Amniotic stem cell (primary cell): ENCODE measurements around the gene CHKA.

ENCODE experiments used
- DNase-seq: peaks from one replicate; lab custom pipeline; 2025; lab: John Stamatoyannopoulos, UW

CHKA gene

DNA sequence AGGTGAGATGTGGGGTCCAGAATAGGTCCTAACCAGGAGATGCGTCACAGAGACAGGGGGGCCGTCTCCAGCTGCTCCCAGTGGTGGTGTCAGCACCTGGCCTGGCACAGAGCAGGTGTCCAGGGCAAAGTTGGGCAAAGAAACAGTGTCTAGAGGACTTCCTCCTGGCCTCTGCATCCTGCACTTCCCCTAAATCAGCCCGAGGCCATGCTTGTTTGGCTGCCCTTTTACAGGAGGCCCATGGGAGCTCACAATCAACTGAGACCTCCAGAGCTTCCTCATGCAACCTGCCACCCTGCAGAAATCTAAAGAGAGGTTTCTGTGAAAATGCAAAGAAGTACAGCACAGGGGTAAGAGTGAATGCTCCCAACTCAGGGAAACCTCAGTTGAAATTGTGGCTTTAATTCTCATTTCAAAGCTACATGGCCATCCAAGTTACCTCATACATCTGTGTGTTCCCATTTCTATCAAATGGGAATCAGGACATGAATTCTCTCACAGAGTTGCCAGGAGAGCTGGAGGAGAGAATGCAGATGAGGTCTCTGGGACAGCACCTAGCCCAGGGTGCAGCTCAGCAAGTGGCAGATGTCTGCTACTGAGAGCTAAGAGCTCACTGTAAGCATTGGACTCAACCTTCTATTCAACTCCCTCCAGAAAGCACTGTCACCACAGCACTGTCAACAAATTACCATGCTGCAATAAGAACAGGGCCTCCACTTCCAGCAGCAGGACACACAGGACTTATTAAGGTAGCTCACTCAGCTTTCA is 49.7 kb downstream of the CHKA start:
- DNase-seq: no peak

DNA sequence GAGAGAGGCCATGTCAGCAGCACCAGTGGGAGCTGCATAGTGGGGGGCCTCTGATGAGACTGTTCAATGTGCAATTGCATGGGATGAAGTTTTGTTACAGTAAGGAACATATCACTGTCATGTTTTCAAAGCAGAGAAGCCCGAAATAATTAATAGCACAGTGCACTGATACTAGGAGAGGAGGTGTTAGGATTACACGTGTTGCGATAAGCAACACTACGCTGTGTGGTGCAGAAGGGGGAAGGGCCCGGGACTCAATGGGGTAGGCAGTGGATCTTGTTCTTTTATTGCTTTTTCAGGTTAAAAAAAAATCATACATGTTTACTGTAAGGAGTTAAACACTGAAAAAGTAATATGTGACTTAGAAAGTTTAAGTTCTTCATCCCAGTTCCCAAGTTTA is 53.2 kb downstream of the CHKA start:
- DNase-seq: no peak

DNA sequence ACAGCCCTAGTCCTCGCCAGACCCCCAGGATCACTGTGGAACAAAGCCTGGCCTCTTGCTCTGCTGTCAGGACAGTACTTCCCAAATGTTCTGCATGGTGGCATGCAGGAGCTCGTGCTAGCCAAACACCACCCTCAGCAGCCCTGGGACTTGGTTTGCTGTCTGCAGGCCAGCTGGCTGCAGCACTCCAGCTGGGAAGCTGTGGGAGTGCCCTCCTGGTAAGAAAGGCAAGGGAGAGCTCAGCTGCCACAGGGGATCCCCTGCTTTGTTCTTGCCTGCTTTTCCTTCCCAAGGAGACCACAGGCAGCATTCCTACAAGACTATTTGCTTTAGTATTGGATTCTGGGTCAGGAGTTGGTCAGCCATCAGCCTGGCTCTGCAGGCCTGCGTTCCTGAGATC is 54.4 kb downstream of the CHKA start:
- no peak for DNase-seq

DNA sequence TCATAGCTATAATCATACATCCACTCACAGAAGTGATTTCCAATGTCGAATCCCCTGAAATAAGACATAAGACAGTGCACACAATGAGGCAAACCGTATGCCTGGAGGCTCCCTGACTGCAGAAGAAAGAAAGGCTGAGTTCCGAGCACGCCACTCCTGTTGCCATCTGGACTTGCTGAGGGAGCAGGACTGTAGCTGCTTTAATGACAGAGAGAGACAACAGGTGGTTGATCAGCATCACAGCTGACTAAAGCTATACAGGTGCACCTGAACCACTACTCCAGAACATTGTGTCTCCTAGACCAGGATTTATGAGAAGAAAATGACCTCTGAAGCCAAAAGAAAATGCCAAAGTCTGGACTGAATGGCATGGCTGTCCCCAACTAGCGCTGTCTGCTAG is 55.3 kb downstream of the CHKA start:
- no peak for DNase-seq

DNA sequence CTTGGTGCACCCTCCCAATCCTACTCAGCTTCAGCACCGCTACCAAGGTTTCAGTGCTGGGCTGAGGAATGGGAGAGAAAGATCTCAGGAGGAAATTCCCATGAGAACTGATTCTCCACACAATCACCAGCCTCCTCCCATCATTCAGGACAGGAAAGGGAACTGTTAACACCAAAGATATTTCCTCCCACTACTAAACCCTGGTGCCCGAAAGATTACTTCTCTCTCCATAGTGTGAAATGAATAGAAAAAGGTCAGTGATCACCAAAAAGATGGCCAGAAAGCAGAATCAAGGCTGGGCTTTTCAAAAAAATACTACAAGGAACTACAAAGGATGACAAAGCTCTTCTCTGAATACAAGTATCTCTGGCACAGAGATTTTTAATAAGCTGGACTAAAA is 56.3 kb downstream of the CHKA start:
- DNase-seq: no peak

DNA sequence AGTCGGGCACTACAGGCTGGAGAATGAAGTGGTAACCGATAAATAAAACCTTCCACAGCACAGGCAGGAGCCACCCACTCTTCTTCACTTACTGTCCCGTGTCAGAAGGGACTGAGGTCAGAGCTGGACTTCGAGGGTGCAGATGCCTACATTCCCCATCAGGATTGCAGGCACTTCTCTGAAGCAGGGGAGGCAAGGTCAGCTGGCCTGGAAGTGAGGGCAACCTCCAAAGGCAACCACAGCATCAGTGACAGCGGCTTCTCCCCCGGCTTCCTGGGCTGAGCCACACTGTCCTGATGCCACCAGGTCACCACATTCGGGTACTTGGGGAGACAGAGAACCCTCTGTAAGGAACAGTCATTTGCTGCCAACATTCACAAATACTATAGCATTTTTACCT is 59.7 kb downstream of the CHKA start:
- DNase-seq: no peak

DNA sequence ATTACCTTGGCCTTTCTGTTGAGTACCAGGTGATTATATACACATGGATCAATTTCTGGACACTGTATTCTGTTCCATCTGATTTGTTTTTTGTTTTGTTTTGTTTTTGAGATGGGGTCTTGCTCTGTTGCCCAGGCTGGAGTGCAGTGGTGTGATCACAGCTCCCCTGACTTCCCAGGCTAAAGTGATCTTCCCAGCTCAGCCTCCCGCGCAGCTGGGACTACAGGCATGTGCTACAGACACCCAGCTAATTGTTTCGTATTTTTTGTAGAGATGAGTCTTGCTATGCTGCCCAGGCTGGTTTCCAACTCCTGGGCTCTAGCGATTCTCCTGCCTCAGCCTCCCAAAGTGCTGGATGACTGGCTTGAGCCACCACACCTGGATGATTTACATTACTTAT is 63.4 kb downstream of the CHKA start:
- no peak for DNase-seq

DNA sequence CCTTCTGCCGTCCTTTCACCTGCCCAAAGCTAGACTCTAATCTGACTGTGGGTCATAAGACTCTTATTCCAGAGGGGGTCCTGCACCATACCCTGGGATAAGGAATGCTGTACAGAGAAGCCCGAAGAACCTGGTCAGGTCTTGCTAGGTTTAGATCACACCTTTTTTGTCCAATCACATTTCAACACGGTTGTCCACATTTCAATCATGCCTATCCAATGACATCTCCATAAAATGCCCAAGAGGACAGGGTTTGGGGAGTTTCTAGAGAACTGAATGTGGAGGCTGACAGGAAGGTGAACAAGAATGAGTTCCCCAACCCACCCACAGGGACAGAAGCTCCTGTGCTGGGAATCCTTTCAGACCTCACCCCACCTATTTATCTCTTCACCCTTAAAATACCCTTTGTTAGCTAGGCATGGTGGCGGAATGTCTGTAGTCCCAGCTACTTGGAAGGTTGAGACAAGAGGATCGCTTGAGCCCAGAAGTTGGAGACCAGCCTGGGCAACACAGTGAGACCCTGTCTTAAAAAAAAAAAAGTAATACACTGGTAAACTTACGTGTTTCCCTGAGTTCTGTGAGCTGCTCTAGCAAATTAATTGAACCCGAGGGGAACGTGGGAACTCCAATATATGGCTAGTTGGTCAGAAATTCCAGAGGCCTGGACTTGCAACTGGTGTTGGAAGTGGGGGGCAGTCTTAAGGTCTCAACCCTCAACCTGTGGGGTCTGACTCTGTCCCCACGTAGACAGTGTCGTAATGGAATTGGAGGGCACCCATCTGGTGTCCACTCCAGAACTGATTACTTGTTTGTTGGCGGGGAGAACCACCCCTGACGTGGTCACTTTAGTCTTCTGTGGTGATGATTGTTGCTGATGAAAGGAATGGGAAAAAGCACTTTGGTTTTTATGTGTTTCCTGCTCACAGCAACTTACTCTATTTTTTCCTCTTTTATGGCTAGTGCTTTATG is 64.6 kb downstream of the CHKA start:
- DNase-seq: no peak

DNA sequence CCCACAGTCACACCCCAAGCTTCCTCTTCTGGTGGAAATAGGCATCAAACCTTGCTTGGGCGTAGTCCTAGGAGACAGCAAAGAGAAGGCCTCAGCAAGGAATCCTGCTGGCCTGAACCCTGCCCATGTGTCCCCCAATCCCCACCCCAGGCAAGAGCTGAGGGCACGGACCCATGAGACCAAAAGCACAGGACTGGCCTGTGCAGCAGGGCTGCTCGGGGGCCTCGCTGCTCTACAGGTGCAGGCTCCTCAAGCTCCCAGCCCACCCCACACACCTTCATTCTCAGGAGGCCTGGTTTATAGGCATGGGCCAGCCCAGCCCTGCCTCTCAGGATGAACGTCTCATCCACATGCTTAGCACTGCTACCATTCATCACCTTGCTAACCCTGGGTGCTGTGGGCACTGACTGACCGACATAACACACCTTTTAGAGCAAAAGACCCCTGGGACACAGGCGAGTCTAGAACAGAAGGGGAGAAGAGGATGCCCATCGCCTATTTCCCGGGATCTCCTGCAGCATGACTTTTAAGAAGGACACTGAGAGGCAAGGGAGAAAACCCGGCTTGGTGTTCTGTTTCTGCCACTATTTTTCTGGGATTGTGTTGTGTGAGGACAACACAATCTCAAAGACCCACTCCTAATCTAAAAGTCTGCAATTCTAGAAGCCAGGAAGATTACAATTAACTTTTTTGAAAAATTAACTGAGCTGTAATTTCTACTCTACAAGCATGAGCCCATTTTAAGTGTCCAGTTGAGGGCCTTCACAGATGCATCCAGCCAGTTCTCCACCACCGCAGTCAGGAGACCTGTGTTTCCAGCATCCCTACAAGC is 67.0 kb downstream of the CHKA start:
- no peak for DNase-seq

DNA sequence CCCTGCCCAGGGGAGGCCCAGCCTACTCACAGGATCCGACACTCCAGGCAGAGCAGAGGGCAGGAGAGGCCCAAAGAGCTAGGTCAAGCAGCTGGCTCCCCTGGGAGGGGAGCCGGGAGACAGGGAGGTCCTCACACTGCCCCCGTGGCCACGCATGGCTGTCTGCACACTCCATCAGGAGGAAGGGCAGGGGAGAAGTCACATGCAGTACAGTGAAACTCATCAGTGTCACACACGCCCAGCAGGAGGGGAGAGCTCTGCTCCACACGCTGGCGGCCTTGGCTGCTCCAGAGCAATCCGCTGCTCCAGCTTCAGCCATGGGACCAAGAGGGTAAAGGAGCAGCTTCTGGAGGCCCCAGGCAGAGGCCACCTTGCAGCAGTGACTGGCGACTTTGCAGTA is 68.1 kb downstream of the CHKA start:
- no peak for DNase-seq

DNA sequence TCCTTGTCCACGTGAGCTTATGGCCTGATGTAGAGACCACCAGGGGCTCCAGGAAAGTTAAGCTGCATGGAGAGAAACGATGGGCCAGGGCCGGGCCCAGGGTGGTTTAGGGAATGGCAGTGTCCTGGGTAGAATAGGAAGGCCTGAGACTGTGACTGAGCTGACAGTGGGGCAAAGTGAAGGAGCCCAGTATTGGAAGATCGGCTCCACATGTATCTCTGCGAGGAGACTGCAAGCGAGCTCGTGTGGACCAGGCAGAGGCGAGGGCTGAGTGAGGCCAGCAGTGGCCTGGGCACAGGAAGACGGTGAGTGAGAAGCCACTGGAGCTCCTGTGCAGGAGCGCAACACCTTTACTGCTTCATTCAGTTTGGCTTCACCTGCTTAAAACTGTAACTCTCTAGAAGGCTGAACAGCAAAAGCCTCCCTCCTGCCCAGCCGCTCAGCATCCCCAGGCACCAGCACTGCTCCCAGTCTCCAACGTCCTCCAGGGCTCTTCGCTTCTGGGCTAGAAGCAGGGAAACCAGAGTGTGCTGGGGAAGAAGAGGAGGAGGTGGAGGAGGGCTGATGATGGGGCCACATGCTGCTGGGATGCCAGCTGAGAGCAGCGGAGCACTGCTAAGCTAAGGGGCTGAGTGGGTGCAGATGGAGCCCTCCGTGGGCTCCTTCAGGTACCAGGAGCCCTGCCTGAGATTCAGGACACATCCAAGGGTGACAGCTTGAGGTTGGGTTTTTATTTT is 68.9 kb downstream of the CHKA start:
- no peak for DNase-seq

DNA sequence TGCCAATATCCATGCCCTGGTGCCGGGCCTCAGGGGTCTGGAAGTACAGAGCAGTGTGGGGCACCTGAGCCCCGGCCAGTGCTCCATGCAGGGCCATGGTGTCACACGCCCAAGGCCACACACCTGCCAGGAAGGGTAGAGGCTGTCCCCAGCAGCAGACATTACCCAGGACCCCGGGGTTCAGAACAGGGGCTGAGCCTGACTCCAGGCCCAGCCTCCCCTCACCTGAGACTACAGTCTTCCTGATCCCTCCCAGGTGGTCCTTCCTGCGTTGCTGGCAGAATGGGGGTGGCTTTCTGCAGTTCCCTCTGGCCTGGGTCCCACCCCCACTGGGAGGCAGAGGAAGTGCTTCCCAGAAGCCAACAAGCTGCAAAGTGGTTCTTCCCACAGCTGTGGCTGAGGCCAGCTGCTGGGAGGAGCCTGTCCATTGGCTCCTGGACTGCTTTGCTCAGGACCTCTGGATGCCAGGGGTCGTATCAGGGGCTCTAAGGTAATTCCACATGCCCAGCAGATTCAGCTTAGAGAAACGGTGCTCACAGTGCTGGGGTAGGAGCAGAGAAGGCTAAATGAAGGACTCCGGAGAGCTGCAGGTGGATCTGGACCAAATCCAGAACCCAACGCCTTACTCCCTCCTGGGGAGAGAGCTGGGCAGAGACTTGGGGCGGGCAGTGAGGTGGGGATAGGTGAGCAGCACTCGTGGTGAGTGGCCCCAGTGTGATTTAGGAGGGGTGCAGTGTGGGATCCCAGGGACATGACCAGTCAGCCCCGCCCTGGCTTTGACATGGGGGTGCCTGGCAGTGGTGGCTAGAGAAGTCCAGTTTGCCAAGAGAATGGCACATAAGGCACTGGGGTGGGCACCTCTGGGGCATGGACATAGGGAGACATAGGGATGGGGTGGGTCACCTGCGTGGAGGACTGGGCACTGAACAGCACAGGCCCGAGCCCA is 69.7 kb downstream of the CHKA start:
- no peak for DNase-seq

DNA sequence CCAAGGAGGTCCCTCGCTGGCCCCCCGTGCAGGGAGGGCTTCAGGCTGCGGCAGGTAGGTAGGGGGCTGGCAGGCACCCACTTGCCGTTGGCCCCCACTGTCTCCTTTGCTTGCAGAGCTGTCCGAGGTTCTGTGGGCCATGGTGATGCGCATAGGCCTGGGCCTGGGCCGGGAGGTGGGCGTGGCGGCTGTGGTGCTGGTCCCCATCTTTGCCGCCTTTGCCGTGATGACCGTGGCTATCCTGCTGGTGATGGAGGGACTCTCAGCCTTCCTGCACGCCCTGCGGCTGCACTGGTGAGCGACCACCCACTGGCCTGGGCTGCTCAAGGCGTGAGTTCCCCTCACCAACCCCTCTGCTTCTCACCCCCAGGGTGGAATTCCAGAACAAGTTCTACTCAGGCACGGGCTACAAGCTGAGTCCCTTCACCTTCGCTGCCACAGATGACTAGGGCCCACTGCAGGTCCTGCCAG is 70.8 kb downstream of the CHKA start:
- no peak for DNase-seq

DNA sequence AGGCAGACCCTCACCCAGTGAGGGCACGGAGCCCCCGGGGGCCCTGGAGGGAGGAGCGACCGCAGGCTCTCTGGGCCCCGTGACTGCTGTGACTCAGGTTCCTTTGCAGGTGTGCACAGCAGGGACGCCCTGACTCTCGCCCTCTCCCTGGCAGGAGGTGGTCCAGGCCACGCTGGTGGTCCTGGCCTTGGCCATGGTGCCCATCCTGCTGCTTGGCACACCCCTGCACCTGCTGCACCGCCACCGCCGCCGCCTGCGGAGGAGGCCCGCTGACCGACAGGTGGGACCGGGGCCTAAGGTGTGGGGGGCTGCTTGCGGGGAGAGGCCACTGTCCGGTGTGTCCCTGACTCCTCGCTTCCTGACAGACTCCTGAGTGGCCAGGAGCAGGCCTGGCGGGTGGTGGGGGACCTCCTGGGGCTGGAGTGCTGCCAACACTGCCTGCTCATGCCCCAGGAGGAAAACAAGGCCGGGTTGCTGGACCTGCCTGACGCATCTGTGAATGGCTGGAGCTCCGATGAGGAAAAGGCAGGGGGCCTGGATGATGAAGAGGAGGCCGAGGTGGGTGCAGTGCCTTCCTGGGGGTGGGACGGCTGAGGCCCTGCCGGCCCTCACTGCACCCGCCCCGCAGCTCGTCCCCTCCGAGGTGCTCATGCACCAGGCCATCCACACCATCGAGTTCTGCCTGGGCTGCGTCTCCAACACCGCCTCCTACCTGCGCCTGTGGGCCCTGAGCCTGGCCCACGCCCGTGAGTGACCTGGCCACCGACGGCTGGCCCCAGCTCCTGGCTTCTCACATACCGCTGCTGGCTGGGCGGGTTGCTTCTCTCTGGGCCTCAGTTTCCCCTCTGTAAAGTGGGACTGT is 71.4 kb downstream of the CHKA start:
- no peak for DNase-seq

DNA sequence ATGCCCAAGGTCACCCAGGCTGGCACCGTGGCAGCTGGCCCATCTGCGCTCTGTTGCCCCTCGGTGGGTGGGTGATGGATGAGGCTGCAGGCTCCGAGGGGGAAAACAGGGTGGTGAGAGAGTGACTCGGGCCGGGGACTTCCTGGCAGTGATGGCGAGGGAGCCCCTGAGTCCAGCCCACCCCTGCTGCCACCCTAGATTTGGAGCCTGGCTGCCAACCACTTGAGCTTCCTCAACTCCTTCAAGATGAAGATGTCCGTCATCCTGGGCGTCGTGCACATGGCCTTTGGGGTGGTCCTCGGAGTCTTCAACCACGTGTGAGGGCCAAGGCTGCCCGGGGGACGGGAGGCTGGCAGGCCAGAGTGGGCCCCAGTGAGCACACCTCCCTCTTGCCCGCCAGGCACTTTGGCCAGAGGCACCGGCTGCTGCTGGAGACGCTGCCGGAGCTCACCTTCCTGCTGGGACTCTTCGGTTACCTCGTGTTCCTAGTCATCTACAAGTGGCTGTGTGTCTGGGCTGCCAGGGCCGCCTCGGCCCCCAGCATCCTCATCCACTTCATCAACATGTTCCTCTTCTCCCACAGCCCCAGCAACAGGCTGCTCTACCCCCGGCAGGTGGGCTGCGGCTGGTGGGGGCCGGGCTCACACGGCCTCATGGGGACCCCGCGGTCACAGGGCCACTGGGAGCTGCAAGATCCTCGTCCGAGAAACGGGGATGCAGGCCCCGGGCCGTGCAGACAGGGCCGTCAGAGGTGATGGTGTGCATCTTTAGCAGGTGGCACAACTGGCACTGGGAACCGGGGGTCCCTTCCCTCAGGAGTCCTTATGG is 72.3 kb downstream of the CHKA start:
- no peak for DNase-seq

DNA sequence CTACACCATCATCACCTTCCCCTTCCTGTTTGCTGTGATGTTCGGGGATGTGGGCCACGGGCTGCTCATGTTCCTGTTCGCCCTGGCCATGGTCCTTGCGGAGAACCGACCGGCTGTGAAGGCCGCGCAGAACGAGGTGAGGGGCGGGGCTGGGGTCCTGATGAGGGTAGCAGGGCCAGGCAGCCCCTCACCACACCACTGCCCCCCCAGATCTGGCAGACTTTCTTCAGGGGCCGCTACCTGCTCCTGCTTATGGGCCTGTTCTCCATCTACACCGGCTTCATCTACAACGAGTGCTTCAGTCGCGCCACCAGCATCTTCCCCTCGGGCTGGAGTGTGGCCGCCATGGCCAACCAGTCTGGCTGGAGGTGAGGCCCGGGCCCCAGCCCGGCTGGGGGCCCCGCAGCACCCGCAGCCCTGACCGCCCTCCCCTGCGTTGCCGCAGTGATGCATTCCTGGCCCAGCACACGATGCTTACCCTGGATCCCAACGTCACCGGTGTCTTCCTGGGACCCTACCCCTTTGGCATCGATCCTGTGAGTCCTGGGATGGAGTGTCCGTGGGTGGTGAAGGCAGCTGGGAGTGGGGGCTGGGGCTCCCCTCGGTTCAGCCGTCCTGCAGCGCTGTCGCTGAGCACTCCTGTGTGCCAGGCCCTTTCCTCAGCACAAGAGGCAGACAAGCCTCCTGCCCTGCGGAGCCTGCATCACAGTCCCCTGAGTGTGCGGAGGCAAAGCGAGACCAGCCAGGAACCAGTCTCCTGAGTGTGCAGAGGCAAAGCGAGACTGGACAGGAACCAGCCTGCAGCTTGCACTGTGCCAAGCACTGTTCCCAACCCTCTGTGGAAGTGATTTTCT is 73.5 kb downstream of the CHKA start:
- DNase-seq: no peak

DNA sequence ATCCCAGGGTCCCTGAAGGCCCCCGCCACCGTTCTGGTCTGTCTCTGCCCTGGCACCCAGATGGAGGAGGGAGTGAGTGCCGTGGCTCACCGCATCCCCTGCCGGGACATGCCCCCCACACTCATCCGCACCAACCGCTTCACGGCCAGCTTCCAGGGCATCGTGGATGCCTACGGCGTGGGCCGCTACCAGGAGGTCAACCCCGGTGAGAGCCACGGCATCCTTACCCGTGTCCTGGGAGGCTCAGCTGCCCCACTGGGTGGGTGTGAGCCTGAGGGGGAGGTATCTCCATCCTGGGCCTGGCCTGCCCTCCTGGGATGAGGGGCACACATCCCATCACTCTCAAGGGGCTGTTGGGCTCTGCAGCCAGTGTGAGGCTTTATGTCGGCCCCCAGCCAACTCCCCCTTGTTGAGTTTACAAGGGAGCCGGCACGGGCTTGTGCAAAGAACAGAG is 76.3 kb downstream of the CHKA start:
- DNase-seq: no peak
